SJSA1 (cell line): Measurements from ENCODE around the gene STAC. TPM values are rescaled to one million over a fixed set of nuclear protein-coding genes. Genes with fewer than 3 reads are reported as not detected.

Experiments used
- DNase-seq, 2 experiments: peaks; one replicate each; pipeline ENCODE4 v3.0.0-alpha.2; 2015 to 2020; ENCODE audit warnings: low spot score in 2 of 2, low read depth in 1 of 2
- H3K27ac ChIP-seq: fragments of 250-450 bp; sonication (Bioruptor Pico); 2 replicates; pipeline ENCODE4 v1.5.1; 2020; ENCODE audit warnings: mild to moderate bottlenecking, moderate library complexity
- H3K27me3 ChIP-seq: fragments of 250-450 bp; sonication (Bioruptor Pico); replicated peaks from 2 replicates; pipeline ENCODE4 v1.5.1; 2020; ENCODE audit warnings: mild to moderate bottlenecking, moderate library complexity
- H3K36me3 ChIP-seq: fragments of 250-450 bp; sonication (Bioruptor Pico); 2 replicates; pipeline ENCODE4 v1.5.1; 2020; ENCODE audit warnings: mild to moderate bottlenecking
- H3K4me1 ChIP-seq: fragments of 250-450 bp; sonication (Bioruptor Pico); replicated peaks from 2 replicates; pipeline ENCODE4 v1.6.1; 2021; ENCODE audit warnings: mild to moderate bottlenecking
- H3K4me3 ChIP-seq: fragments of 250-450 bp; sonication (Bioruptor Pico); 2 replicates; pipeline ENCODE4 v1.5.1; 2020; ENCODE audit warnings: mild to moderate bottlenecking
- H3K9me3 ChIP-seq: fragments of 250-450 bp; sonication (Bioruptor Pico); replicated peaks from 2 replicates; pipeline ENCODE4 v1.5.1; 2020; ENCODE audit warnings: mild to moderate bottlenecking
- total RNA-seq: library from RNA; depleted of rRNA; stranded (reverse); fragments of >200 nt; shearing (Covaris generic); gene quantifications from 2 replicates; pipeline ENCODE4 v1.2.3, GENCODE V29; 2014; rRNA removed

The STAC gene
- total RNA-seq: 24.1 and 29.1 TPM in 2 replicates

- peaks cover 8% of the 10 kb centered on the region; the same call in 1 of the 2 replicates for H3K4me1 ChIP-seq
- peak within 1 kb of the TSS; percentile 74 for H3K4me3 ChIP-seq
- H3K36me3 ChIP-seq: peaks cover 17% of the 10 kb centered on the region
- DNase-seq: peak; percentile 56 to 69
- H3K27me3 ChIP-seq: no peaks in the 10 kb centered on the region
- peak within 1 kb of the TSS; percentile 38 for H3K27ac ChIP-seq
- peaks cover 3% of the 10 kb centered on the region; the same call in 1 of the 2 replicates for H3K9me3 ChIP-seq
Observed at GRCh38 chr3:36380221-36381031, at the start of gene STAC. Gene STAC, plus strand, starts transcription at chr3:36380504. Its CDS starts 140 bp downstream, at chr3:36380644.

GRCh38 chr3:36332139-36332538, 48.2 kb upstream of the STAC start:
- Histone ChIP-seq H3K27ac (no peak overlapping the region), H3K27me3 (no peaks in the 10 kb centered on the region), H3K36me3 (no peaks in the 10 kb centered on the region), H3K4me3 (no peak overlapping the region), H3K9me3 (no peaks in the 10 kb centered on the region), H3K4me1 (no peaks in the 10 kb centered on the region)
- no peak for DNase-seq

GRCh38 chr3:36362216-36362615, 18.1 kb upstream of the STAC start:
- no peak for DNase-seq
- Histone ChIP-seq H3K36me3 (no peaks in the 10 kb centered on the region), H3K9me3 (no peaks in the 10 kb centered on the region), H3K4me3 (no peak overlapping the region), H3K4me1 (peaks cover 31% of the 10 kb centered on the region), H3K27ac (peak overlapping the region; percentile 53), H3K27me3 (no peaks in the 10 kb centered on the region)

GRCh38 chr3:36362973-36363372, 17.3 kb upstream of the STAC start:
- Histone ChIP-seq H3K4me1 (peaks cover 31% of the 10 kb centered on the region), H3K9me3 (no peaks in the 10 kb centered on the region), H3K36me3 (no peaks in the 10 kb centered on the region), H3K27ac (peak overlapping the region; percentile 53), H3K4me3 (no peak overlapping the region), H3K27me3 (no peaks in the 10 kb centered on the region)
- peak; percentile 74 to 84 for DNase-seq

- Histone ChIP-seq H3K9me3 (no peaks in the 10 kb centered on the region), H3K36me3 (no peaks in the 10 kb centered on the region), H3K4me1 (peaks cover 31% of the 10 kb centered on the region), H3K27me3 (no peaks in the 10 kb centered on the region), H3K27ac (no peak overlapping the region), H3K4me3 (no peak overlapping the region)
- peak in 1 of 2 experiments; percentile 2 for DNase-seq
Observed at GRCh38 chr3:36364260-36364659, 16.0 kb upstream of the STAC start.

- Histone ChIP-seq H3K27me3 (no peaks in the 10 kb centered on the region), H3K9me3 (no peaks in the 10 kb centered on the region), H3K36me3 (no peaks in the 10 kb centered on the region), H3K27ac (no peak overlapping the region), H3K4me1 (peaks cover 32% of the 10 kb centered on the region), H3K4me3 (no peak overlapping the region)
- no peak for DNase-seq
Observed at GRCh38 chr3:36365829-36366228, 14.5 kb upstream of the STAC start.

GRCh38 chr3:36366308-36366707, 14.0 kb upstream of the STAC start:
- H3K4me3 ChIP-seq: no peak overlapping the region
- no peaks in the 10 kb centered on the region for H3K36me3 ChIP-seq
- H3K4me1 ChIP-seq: peaks cover 34% of the 10 kb centered on the region
- no peaks in the 10 kb centered on the region for H3K9me3 ChIP-seq
- DNase-seq: no peak
- H3K27ac ChIP-seq: no peak overlapping the region
- H3K27me3 ChIP-seq: no peaks in the 10 kb centered on the region

- DNase-seq: no peak
- Histone ChIP-seq H3K4me3 (no peak overlapping the region), H3K4me1 (peaks cover 34% of the 10 kb centered on the region), H3K9me3 (no peaks in the 10 kb centered on the region), H3K27ac (no peak overlapping the region), H3K36me3 (no peaks in the 10 kb centered on the region), H3K27me3 (no peaks in the 10 kb centered on the region)
Observed at GRCh38 chr3:36367912-36368573, 12.3 kb upstream of the STAC start.

GRCh38 chr3:36372534-36372935, 7.8 kb upstream of the STAC start:
- Histone ChIP-seq H3K27ac (peak overlapping the region; percentile 68), H3K27me3 (no peaks in the 10 kb centered on the region), H3K4me3 (no peak overlapping the region), H3K36me3 (no peaks in the 10 kb centered on the region), H3K9me3 (no peaks in the 10 kb centered on the region), H3K4me1 (peaks cover 28% of the 10 kb centered on the region)
- DNase-seq: peak in 1 of 2 experiments; percentile 61

GRCh38 chr3:36373084-36373483, 7.2 kb upstream of the STAC start:
- peaks cover 28% of the 10 kb centered on the region for H3K4me1 ChIP-seq
- no peak overlapping the region for H3K4me3 ChIP-seq
- H3K27ac ChIP-seq: peak overlapping the region; percentile 68
- peak in 1 of 2 experiments; percentile 41 for DNase-seq
- H3K27me3 ChIP-seq: no peaks in the 10 kb centered on the region
- no peaks in the 10 kb centered on the region for H3K36me3 ChIP-seq
- no peaks in the 10 kb centered on the region for H3K9me3 ChIP-seq

GRCh38 chr3:36373666-36374065, 6.6 kb upstream of the STAC start:
- Histone ChIP-seq H3K27me3 (no peaks in the 10 kb centered on the region), H3K4me1 (peaks cover 28% of the 10 kb centered on the region), H3K36me3 (no peaks in the 10 kb centered on the region), H3K9me3 (no peaks in the 10 kb centered on the region), H3K4me3 (no peak overlapping the region), H3K27ac (0 out of 2 replicates have a peak overlapping the region, but pooled peaks have one; percentile 68)
- no peak for DNase-seq

GRCh38 chr3:36379872-36380220, 458 bp upstream of the STAC start:
- no peaks in the 10 kb centered on the region for H3K27me3 ChIP-seq
- H3K4me3 ChIP-seq: peak overlapping the region; percentile 74
- no peak overlapping the region for H3K27ac ChIP-seq
- DNase-seq: no peak
- H3K36me3 ChIP-seq: peaks cover 17% of the 10 kb centered on the region
- H3K9me3 ChIP-seq: peaks cover 3% of the 10 kb centered on the region; the same call in 1 of the 2 replicates
- H3K4me1 ChIP-seq: peaks cover 8% of the 10 kb centered on the region; the same call in 1 of the 2 replicates

- no peak for DNase-seq
- no peak overlapping the region for H3K27ac ChIP-seq
- H3K4me3 ChIP-seq: peak overlapping the region; percentile 74
Observed at GRCh38 chr3:36381311-36381956, 1.1 kb downstream of the STAC start.

More at GRCh38 chr3:36381311-36381956, 1.1 kb downstream of the STAC start:
- no peaks in the 10 kb centered on the region for H3K27me3 ChIP-seq
- peaks cover 17% of the 10 kb centered on the region for H3K36me3 ChIP-seq
- peaks cover 3% of the 10 kb centered on the region; the same call in 1 of the 2 replicates for H3K9me3 ChIP-seq
- H3K4me1 ChIP-seq: peaks cover 8% of the 10 kb centered on the region; the same call in 1 of the 2 replicates
